GM23338 (cell line): ENCODE results near the gene EML4. TPM values are rescaled to one million over a fixed set of nuclear protein-coding genes. Genes with fewer than 3 reads are reported as not detected.

ENCODE experiments used
- ATAC-seq: fragments of 200-7000 bp; cut with Tn5 transposase; 3 replicates; pipeline ENCODE4 v1.9.1; 2020
- DNase-seq: peaks from one replicate; pipeline ENCODE4 v3.0.0-alpha.2; 2015; ENCODE audit warnings: low spot score
- H2AFZ ChIP-seq: fragments of 200-600 bp; sonication (generic); 2 replicates; pipeline ENCODE4 v1.8.0; 2016; ENCODE audit warnings: antibody characterized with exemption, mild to moderate bottlenecking, moderate library complexity
- H3F3A ChIP-seq: fragments of 200-600 bp; sonication (generic); replicated peaks from 2 replicates; pipeline ENCODE4 v1.8.0; 2017; ENCODE audit warnings: antibody characterized with exemption, mixed run types, low read depth
- H3K27ac ChIP-seq: fragments of 200-600 bp; sonication (generic); 2 replicates; pipeline ENCODE4 v1.6.1; 2016; ENCODE audit warnings: low read depth
- H3K27me3 ChIP-seq: fragments of 200-600 bp; sonication (generic); 2 replicates; pipeline ENCODE4 v1.8.0; 2016; ENCODE audit warnings: mild to moderate bottlenecking, mixed run types, moderate library complexity; ENCODE audit not compliant: insufficient read depth
- H3K36me3 ChIP-seq: fragments of 200-600 bp; sonication (generic); 2 replicates; pipeline ENCODE4 v1.8.0; 2016; ENCODE audit warnings: mild to moderate bottlenecking; ENCODE audit not compliant: insufficient read depth
- H3K4me1 ChIP-seq: fragments of 200-600 bp; sonication (generic); 2 replicates; pipeline ENCODE4 v1.8.0; 2016; ENCODE audit warnings: mild to moderate bottlenecking, moderate library complexity; ENCODE audit not compliant: insufficient read depth
- H3K4me2 ChIP-seq: fragments of 200-600 bp; sonication (generic); 2 replicates; pipeline ENCODE4 v1.7.1; 2017; ENCODE audit warnings: mixed run types
- H3K4me3 ChIP-seq: fragments of 200-600 bp; sonication (generic); 2 replicates; pipeline ENCODE4 v1.6.1; 2016; ENCODE audit warnings: mixed run types
- H3K79me2 ChIP-seq: fragments of 200-600 bp; sonication (generic); replicated peaks from 2 replicates; pipeline ENCODE4 v1.8.0; 2017; ENCODE audit warnings: mild to moderate bottlenecking; ENCODE audit not compliant: insufficient read depth
- H3K9me2 ChIP-seq: fragments of 200-600 bp; sonication (generic); 2 replicates; pipeline ENCODE4 v1.8.0; 2017; ENCODE audit not compliant: insufficient read depth
- H4K20me1 ChIP-seq: fragments of 200-600 bp; sonication (generic); replicated peaks from 2 replicates; pipeline ENCODE4 v1.8.0; 2017; ENCODE audit warnings: mild to moderate bottlenecking; ENCODE audit not compliant: insufficient read depth
- H3K27ac Mint-ChIP-seq: 2 replicates; pipeline ENCODE4 v1.8.0; 2020; ENCODE audit warnings: inconsistent platforms, mild to moderate bottlenecking, moderate library complexity, mixed read lengths
- H3K27me3 Mint-ChIP-seq: 3 replicates; pipeline ENCODE4 v1.8.0; 2022; ENCODE audit warnings: low read depth, mild to moderate bottlenecking, moderate library complexity, mixed read lengths, inconsistent platforms; ENCODE audit not compliant: insufficient read depth, poor library complexity
- H3K36me3 Mint-ChIP-seq: 3 replicates; pipeline ENCODE4 v1.8.0; 2021; ENCODE audit warnings: low read depth, mild to moderate bottlenecking, inconsistent platforms, moderate library complexity, mixed read lengths
- H3K4me1 Mint-ChIP-seq: 3 replicates; pipeline ENCODE4 v1.8.0; 2020; ENCODE audit warnings: mild to moderate bottlenecking, inconsistent platforms, mixed read lengths
- H3K4me3 Mint-ChIP-seq: 3 replicates; pipeline ENCODE4 v1.8.0; 2021; ENCODE audit warnings: moderate library complexity, mild to moderate bottlenecking, inconsistent platforms, mixed read lengths
- H3K9me3 Mint-ChIP-seq: 3 replicates; pipeline ENCODE4 v1.8.0; 2020; ENCODE audit warnings: moderate library complexity, mild to moderate bottlenecking, inconsistent platforms, mixed read lengths
- CREB1 ChIP-seq: fragments of 250-450 bp; sonication (Bioruptor Pico); IDR thresholded peaks from 2 replicates; pipeline ENCODE4 v1.5.0; 2020; ENCODE audit warnings: low read depth, mild to moderate bottlenecking, moderate library complexity
- CTCF ChIP-seq, 2 experiments: fragments of 200-600 bp in 1 of 2; sonication (generic) in 1 of 2; conservative IDR thresholded peaks; 2 replicates each; pipeline versions ENCODE4 v1.5.1 to v1.6.1; 2016 to 2017; ENCODE audit warnings: antibody characterized with exemption in 2 of 2, low read depth in 2 of 2, mild to moderate bottlenecking in 2 of 2, moderate library complexity in 1 of 2
- EZH2phosphoT487 ChIP-seq: fragments of 200-600 bp; sonication (generic); IDR thresholded peaks from one replicate; pipeline ENCODE4 v1.8.1; 2018; ENCODE audit warnings: antibody characterized with exemption; ENCODE audit not compliant: unreplicated experiment
- JUNB ChIP-seq: IDR thresholded peaks from one replicate; pipeline ENCODE4 v1.6.1; 2016; ENCODE audit warnings: antibody characterized with exemption; ENCODE audit not compliant: unreplicated experiment
- ZNF114 ChIP-seq: fragments of 250-450 bp; sonication (Bioruptor Pico); IDR thresholded peaks from 2 replicates; pipeline ENCODE4 v1.5.0; 2020; ENCODE audit warnings: mild to moderate bottlenecking, moderate library complexity
- ZNF331 ChIP-seq: fragments of 250-450 bp; sonication (Bioruptor Pico); IDR thresholded peaks from 2 replicates; pipeline ENCODE4 v1.5.0; 2020; ENCODE audit warnings: low read depth, mild to moderate bottlenecking, moderate library complexity
- polyA plus RNA-seq: library from polyadenylated mRNA; unstranded; fragments of >200 nt; fragmentation: Nextera tagmentation; extraction: Ambion mirVana; gene quantifications from 2 replicates; pipeline ENCODE4 v1.2.1, GENCODE V29; 2016
- total RNA-seq: library from RNA; depleted of rRNA; stranded (reverse); fragments of >200 nt; shearing (Covaris generic); gene quantifications from 2 replicates; pipeline ENCODE4 v1.2.3, GENCODE V29; 2014
- TF ChIP-seq, protein P1 (sequence below): fragments of 250-450 bp; sonication (Bioruptor Pico); IDR thresholded peaks from 2 replicates; pipeline ENCODE4 v1.5.0; 2020; ENCODE audit warnings: mild to moderate bottlenecking, moderate library complexity

Gene EML4
- total and polyA plus RNA-seq, 2 experiments from 2014 or later = 65.3 to 115 TPM

DNA sequence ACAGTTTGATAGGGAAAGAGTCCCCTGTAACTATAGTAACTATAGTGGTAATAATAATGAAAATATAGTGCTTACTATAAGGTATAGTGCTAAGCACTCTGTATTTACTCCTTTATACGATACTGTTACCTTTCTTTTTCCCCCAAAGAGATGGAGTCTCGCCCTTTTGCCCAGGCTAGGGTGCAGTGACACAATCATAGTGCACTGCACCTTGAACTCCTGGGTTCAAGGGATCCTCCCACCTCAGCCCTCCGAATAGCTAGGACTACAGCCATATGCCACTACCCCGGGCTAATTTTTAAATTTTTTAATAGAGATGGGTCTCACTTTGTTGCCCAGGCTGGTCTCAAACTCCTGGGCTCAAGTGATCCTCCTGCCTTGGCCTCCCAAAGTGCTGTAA is 34.6 kb downstream of the EML4 start:
- Histone ChIP-seq H3K4me1 (no peaks in the 10 kb centered on the region), H3F3A (no peaks in the 10 kb centered on the region), H3K27me3 (no peaks in the 10 kb centered on the region), H3K36me3 (no peaks in the 10 kb centered on the region), H3K4me2 (no peak overlapping the region), H3K4me3 (no peak overlapping the region), H3K79me2 (peaks cover 98% of the 10 kb centered on the region), H3K9me2 (no peaks in the 10 kb centered on the region; the same call in 1 of the 2 replicates), H3K27ac (no peak overlapping the region), H2AFZ (no peak overlapping the region), H4K20me1 (peaks cover 26% of the 10 kb centered on the region)
- H3K27ac Mint-ChIP-seq = no peak overlapping the region
- H3K9me3 Mint-ChIP-seq = no peaks in the 10 kb centered on the region
- no peaks in the 10 kb centered on the region for H3K27me3 Mint-ChIP-seq
- peaks cover 4% of the 10 kb centered on the region; the same call in 2 of the 3 replicates for H3K4me1 Mint-ChIP-seq
- ATAC-seq (no peak), DNase-seq (no peak)
- no peak overlapping the region for H3K4me3 Mint-ChIP-seq
- TF ChIP-seq EZH2phosphoT487 (no peak), ZNF114 (CRISPR knock-in tag) (no peak), JUNB (no peak), CREB1 (no peak), ZNF331 (CRISPR knock-in tag) (no peak), CTCF (conservative IDR thresholded peaks at IDR 0.05; ENCODE audit: low read depth in 2 of 2) (no peak)
- TF ChIP-seq, protein P1, sequence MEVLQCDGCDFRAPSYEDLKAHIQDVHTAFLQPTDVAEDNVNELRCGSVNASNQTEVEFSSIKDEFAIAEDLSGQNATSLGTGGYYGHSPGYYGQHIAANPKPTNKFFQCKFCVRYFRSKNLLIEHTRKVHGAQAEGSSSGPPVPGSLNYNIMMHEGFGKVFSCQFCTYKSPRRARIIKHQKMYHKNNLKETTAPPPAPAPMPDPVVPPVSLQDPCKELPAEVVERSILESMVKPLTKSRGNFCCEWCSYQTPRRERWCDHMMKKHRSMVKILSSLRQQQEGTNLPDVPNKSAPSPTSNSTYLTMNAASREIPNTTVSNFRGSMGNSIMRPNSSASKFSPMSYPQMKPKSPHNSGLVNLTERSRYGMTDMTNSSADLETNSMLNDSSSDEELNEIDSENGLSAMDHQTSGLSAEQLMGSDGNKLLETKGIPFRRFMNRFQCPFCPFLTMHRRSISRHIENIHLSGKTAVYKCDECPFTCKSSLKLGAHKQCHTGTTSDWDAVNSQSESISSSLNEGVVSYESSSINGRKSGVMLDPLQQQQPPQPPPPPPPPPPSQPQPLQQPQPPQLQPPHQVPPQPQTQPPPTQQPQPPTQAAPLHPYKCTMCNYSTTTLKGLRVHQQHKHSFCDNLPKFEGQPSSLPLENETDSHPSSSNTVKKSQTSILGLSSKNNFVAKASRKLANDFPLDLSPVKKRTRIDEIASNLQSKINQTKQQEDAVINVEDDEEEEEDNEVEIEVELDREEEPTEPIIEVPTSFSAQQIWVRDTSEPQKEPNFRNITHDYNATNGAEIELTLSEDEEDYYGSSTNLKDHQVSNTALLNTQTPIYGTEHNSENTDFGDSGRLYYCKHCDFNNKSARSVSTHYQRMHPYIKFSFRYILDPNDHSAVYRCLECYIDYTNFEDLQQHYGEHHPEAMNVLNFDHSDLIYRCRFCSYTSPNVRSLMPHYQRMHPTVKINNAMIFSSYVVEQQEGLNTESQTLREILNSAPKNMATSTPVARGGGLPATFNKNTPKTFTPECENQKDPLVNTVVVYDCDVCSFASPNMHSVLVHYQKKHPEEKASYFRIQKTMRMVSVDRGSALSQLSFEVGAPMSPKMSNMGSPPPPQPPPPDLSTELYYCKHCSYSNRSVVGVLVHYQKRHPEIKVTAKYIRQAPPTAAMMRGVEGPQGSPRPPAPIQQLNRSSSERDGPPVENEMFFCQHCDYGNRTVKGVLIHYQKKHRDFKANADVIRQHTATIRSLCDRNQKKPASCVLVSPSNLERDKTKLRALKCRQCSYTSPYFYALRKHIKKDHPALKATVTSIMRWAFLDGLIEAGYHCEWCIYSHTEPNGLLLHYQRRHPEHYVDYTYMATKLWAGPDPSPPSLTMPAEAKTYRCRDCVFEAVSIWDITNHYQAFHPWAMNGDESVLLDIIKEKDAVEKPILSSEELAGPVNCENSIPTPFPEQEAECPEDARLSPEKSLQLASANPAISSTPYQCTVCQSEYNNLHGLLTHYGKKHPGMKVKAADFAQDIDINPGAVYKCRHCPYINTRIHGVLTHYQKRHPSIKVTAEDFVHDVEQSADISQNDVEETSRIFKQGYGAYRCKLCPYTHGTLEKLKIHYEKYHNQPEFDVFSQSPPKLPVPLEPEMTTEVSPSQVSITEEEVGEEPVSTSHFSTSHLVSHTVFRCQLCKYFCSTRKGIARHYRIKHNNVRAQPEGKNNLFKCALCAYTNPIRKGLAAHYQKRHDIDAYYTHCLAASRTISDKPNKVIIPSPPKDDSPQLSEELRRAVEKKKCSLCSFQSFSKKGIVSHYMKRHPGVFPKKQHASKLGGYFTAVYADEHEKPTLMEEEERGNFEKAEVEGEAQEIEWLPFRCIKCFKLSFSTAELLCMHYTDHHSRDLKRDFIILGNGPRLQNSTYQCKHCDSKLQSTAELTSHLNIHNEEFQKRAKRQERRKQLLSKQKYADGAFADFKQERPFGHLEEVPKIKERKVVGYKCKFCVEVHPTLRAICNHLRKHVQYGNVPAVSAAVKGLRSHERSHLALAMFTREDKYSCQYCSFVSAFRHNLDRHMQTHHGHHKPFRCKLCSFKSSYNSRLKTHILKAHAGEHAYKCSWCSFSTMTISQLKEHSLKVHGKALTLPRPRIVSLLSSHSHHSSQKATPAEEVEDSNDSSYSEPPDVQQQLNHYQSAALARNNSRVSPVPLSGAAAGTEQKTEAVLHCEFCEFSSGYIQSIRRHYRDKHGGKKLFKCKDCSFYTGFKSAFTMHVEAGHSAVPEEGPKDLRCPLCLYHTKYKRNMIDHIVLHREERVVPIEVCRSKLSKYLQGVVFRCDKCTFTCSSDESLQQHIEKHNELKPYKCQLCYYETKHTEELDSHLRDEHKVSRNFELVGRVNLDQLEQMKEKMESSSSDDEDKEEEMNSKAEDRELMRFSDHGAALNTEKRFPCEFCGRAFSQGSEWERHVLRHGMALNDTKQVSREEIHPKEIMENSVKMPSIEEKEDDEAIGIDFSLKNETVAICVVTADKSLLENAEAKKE (CRISPR knock-in tag) = no peak
- peaks cover 6% of the 10 kb centered on the region; the same call in 2 of the 3 replicates for H3K36me3 Mint-ChIP-seq
